Raji (cell line): ENCODE measurements around the gene CZIB.

ENCODE experiments used
- POLR2A ChIP-seq: IDR thresholded peaks from 2 replicates; pipeline ENCODE4 v1.6.1; 2011; ENCODE audit warnings: low read depth, low read length, control low read depth; ENCODE audit not compliant: insufficient read depth

CZIB gene

GRCh38 chr1:53206735-53207379 is 13.6 kb downstream of the CZIB start:
- TF ChIP-seq POLR2A = no peak

GRCh38 chr1:53203466-53203865 is 17.0 kb downstream of the CZIB start:
- no peak for TF ChIP-seq POLR2A

GRCh38 chr1:53198241-53198651 is 22.2 kb downstream of the CZIB start:
- no peak for TF ChIP-seq POLR2A

- TF ChIP-seq POLR2A = no peak
Observed at GRCh38 chr1:53197291-53198200, 22.9 kb downstream of the CZIB start.

- TF ChIP-seq POLR2A = peak; percentile 92
Observed at GRCh38 chr1:53196485-53197290, 23.7 kb downstream of the CZIB start, which contains the start of gene CPT2. TSS of gene CPT2 (plus strand) at chr1:53196824. CDS start at chr1:53196944, 120 bp downstream.

- TF ChIP-seq POLR2A = no peak
Observed at GRCh38 chr1:53196017-53196484, 24.4 kb downstream of the CZIB start.

GRCh38 chr1:53195246-53196016 is 25.0 kb downstream of the CZIB start:
- no peak for TF ChIP-seq POLR2A

- TF ChIP-seq POLR2A = no peak
Observed at GRCh38 chr1:53190210-53190611, 30.2 kb downstream of the CZIB start.

- no peak for TF ChIP-seq POLR2A
Observed at GRCh38 chr1:53189061-53189460, 31.4 kb downstream of the CZIB start.

- TF ChIP-seq POLR2A = no peak
Observed at GRCh38 chr1:53188099-53188498, 32.3 kb downstream of the CZIB start.

- TF ChIP-seq POLR2A = no peak
Observed at GRCh38 chr1:53187401-53187800, 33.0 kb downstream of the CZIB start.

- no peak for TF ChIP-seq POLR2A
Observed at GRCh38 chr1:53186533-53186932, 33.9 kb downstream of the CZIB start.

- TF ChIP-seq POLR2A = no peak
Observed at GRCh38 chr1:53183095-53183990, 37.1 kb downstream of the CZIB start.
